HG03039 (cell line): ENCODE results near the gene CUL9.

Experiments used
- ATAC-seq: cut with Tn5 transposase; IDR thresholded peaks from one replicate; pipeline ENCODE4 v1.9.1; 2021; ENCODE audit warnings: mild to moderate bottlenecking, moderate library complexity; ENCODE audit not compliant: unreplicated experiment

CUL9 gene

DNA sequence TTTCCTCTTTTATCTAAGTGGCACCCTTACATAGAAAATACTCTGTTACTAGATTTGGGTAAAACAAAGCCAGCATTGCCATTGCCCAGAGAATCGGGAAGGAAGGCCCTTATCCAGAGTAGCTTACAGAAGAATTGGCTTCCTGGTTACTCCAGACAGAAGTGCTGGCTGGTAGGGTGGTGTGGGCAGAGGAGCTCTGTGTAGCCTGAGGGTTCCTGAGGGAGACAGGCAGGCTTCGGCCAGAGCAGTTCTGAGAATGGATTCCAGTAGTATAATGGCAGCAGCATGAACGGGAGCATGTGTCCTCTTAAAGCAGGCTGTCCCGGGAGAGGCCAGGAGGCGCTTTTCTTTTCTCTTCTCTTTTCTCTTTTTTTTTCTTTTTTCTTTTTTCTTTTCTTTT, 11.9 kb downstream of the CUL9 start:
- no peak for ATAC-seq

DNA sequence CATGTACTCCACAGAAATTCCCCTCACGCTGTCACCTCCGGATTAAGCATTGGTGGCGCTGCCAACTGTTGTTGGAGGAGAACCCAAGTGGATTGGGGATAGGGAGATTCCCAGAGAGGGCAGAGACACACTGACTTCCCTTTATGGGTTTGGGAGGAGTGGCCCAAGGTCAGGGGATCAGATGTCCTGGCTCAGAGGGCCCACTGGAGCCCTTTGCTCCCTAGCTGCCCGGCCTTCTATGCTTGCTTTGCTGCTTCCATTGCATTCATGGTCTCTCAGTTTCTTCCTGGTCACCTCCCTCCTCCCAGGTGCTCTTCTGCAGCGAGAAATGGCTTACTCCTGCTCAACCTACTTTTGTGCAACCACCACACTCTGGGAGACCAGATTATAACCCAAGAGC, 14.3 kb downstream of the CUL9 start:
- ATAC-seq = no peak

DNA sequence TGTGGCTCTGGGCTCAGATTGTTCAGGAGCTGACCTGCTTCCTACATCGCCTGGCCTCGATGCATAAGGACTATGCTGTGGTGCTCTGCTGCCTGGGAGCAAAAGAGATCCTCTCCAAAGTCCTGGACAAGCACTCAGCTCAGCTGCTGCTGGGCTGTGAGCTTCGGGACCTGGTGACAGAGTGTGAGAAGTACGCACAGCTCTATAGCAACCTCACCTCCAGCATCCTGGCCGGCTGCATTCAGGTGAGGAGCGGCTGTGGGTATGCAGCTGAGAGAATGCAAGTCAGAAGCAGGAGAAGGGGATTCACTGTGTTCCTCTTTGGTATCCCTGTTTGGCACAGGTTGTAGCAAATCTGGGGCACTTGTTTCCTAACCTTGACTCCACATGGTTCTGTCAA, 17.9 kb downstream of the CUL9 start:
- no peak for ATAC-seq

DNA sequence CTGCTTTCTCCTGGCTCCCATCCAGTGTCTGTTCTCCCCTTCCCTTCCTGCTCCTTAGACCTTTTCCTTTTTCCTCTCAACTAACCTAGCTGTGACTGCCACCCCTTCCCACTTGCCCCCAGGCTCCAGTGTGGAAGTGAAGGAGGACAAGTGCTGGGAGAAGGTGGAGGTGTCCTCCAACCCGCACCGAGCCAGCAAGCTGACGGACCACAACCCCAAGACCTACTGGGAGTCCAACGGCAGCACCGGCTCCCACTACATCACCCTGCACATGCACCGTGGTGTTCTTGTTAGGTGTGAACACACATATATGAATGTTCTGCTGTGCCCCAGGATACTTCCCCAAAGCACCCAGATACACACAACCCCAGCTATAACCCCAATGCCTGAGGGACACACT, 18.5 kb downstream of the CUL9 start:
- no peak for ATAC-seq

DNA sequence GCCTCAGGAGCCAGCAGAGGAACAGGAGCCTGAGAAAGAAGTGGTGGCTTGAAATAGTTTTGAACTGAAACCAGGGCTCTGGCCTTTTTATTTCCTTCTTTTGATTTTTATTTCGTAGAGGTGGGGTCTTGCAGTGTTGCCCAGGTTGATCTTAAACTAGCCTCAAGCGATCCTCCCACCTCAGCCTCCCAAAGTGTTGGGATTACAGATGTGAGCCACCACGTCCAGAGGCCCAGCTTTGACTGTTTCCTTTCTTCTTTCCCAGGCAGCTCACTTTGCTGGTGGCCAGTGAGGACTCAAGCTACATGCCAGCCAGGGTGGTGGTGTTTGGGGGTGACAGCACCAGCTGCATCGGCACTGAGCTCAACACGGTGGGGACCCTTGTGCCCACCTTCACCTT, 20.5 kb downstream of the CUL9 start:
- no peak for ATAC-seq

DNA sequence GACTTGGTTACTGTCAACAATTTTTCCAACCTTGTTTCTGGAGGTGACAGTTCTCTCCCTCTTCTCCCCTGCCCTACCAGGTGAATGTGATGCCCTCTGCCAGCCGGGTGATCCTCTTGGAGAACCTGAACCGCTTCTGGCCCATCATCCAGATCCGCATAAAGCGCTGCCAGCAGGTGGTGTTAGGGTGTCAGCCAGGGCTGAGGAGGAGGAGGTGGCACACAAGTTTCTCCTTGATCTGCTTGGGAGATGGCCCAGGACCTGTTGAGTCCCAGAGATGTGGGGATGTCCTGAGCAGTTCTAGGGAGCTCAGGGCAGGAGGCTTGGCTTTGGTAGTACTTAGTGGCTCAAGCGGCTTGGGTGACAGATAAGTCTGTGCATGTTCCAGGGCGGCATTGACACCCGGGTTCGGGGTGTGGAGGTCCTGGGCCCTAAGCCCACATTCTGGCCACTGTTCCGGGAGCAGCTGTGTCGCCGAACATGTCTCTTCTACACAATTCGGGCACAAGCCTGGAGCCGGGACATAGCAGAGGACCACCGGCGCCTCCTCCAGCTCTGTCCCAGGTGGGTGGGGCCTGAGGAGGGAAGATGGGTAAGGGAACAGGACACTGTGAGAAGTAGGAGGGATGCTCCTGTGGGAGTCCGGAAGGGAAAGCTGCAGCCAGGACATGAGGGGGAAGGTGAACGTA, 21.2 kb downstream of the CUL9 start:
- no peak for ATAC-seq

DNA sequence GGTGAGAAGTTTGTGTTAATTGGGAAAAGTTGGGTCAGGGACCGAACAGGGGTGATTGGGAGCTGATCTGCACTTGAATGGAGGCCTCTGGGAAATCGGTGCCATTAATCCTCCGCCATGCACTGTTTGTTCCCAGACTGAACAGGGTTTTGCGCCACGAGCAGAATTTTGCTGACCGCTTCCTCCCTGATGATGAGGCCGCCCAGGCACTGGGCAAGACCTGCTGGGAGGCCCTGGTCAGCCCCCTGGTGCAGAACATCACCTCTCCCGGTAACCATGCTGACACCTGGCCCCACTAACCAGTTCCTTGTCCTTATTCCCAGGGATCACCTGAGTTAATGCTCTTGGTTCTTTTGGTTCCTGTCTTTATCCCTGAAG, 21.7 kb downstream of the CUL9 start:
- ATAC-seq = no peak

DNA sequence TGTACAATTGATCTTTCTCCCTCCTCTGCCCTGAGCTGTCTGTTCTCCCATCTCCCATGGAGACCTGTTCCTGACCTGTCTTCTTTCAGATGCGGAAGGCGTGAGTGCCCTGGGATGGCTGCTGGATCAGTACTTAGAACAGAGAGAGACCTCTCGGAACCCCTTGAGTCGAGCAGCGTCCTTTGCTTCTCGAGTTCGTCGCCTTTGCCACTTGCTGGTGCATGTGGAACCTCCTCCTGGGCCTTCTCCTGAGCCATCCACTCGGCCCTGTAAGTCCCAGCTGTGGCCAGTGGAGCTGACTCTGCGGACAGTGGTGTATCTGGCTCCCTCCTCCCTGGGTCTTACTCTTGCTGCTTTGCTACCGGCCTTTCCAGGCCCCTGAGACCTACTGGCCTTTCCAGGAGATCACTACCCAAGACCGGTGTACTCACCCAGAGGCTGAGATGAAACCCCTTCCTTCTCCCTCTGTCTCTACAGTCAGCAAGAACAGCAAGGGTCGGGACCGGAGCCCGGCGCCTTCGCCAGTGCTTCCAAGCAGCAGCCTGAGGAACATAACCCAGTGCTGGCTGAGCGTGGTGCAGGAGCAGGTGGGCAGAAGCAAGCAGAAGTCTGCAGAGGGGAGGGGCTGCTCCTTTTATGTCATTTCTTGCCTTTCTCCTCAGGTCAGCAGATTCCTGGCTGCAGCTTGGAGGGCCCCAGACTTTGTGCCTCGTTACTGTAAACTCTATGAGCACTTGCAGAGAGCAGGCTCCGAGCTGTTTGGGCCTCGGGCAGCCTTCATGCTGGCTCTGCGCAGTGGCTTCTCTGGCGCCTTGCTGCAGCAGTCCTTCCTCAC, 22.5 kb downstream of the CUL9 start:
- ATAC-seq = no peak

DNA sequence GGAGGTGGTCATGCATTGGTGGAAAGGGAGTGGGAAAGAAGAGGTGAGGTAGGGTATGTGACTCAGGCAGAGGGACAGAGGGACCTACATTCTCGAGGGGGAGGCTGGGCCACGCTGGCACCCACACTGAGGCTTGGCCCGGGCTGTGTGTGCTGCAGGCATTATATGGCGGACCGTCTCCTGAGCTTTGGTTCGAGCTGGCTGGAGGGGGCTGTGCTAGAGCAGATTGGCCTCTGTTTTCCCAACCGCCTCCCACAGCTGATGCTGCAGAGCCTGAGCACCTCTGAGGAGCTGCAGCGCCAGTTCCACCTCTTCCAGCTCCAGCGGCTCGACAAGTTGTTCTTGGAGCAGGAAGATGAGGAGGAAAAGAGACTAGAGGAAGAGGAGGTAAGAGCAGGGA, 23.9 kb downstream of the CUL9 start:
- ATAC-seq = no peak

DNA sequence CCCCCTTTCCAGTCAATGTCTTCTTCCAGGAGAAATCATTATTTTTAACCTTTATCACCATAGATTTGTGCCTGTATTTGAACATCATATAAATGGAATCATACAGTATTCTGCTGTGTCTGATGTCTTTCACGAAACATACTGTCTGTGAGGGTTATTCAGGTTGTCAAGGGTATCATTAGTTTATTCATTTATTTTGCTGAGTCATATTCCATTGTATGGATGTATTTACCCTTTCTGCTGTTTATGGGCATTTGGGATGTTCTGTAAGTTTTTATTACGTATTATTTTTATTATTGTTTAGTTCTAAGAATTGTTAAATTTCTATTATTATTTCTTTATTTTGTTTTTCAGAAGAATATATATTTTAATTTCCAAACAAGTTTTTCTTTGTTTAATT, 25.3 kb downstream of the CUL9 start:
- no peak for ATAC-seq

DNA sequence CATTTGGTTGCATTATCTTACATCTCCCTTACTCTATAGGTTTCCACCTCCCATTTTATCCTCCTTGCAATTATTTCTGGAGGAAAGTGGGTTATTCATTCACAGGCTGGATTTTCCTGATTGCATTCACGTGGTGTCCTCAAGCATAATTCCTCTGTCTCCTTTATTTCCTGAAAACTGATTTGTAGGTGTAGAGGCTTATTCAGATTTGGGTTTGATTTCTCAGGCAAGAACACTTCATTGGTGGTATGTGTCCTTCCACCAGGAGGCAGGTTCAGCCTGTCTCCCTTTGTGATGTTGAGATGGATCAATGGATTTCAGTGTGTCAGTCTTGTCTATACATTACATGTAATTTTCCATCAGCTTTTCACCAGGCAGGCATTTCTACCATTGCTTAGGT, 30.0 kb downstream of the CUL9 start:
- ATAC-seq = no peak

DNA sequence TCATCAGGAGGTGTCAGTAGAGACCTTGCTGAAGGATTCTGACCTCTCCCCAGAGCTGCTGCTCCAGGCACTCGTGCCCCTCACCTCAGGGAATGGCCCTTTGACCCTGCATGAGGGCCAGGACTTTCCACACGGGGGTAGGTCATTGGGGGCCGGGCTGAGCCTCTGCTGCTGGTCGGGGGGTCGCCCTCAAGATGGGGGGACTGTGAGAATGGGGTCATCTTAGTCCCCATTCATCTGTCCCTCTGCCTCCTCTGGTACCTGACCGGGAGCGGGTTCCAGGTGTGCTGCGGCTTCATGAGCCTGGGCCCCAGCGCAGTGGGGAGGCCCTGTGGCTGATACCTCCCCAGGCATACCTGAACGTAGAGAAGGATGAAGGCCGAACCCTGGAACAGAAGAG, 31.4 kb downstream of the CUL9 start:
- no peak for ATAC-seq

DNA sequence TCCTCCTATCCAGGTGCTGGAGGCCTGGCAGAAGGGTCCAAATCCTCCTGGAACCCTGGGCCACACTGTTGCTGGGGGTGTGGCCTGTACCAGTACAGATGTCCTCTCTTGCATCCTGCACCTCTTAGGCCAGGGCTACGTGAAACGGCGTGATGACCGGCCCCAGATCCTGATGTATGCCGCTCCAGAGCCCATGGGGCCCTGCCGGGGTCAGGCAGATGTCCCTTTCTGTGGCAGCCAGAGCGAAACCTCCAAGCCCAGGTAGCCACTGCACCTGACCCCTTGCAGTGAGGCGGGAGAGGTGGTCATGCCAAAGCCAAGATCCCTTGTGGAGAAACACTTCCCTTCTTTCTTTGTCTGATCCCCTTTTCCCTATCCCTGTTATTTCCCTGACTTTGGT, 33.1 kb downstream of the CUL9 start:
- no peak for ATAC-seq

DNA sequence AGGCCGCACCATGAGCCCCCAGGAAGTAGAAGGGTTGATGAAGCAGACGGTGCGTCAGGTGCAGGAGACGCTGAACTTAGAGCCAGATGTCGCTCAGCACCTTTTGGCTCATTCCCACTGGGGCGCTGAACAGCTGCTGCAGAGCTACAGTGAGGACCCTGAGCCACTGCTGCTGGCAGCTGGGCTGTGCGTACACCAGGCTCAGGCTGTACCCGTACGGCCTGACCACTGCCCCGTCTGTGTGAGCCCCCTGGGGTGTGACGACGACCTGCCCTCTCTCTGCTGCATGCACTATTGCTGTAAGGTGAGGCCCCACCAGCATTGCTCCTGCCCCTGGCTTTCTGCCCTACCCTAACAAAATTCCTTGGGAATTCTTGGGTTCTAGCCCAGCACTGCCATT, 34.2 kb downstream of the CUL9 start:
- no peak for ATAC-seq

DNA sequence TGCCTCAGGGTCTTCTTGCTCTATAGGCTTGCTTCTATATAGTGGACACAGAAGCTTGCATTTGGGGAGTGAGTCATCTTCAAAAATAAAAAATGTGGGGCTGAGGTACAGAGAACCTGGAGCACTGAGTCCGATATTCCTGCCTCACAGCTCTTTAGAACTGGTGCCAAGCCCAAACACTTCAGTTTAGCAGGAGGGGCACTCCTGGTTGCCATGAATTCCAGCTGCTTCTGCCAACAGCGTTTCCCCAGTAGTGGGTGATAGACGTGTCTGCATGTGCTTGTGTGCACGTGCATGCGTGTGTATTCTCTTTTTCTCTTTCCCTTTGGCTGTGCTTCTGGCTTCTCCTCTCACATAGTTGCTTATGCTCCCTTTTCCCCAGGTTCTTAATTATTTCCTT, 35.4 kb downstream of the CUL9 start:
- no peak for ATAC-seq

DNA sequence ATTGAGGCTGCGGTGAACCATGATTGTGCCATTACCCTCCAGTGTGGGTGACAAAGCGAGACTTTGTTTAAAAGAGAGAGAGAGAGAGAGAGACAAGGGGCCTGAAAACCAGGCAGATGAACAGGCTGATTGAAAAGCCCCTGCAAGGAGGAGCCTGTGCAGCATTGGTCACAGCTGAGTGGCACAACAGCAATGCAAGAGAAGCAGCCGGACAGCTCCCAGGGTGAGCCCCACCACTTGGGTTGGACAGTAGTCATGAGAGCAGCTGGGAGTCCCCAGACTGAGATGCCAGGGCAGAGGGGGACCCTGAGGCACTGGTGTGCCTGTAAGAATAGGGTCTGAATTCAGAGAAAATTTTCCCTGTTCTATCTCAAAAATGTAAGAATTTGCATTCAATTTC, 37.1 kb downstream of the CUL9 start:
- no peak for ATAC-seq

DNA sequence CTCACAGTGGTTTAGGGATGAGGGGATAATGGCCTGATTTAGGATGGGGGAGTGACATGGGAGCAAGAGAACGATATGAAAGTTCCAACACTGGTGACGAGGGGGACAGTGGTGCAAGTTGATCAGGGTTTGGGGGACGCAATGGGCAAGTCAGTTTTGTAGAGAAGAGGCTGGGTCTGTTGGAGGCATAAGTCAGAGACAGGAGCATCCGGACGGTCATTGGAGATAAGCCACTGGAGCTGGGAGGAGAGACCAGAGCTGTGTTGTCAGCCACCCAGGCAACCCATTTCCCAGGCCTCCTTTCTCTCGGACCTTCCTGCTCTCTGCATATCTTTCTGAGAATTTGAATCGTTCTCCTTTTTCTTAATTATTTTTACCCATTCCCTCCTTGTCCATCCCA, 37.8 kb downstream of the CUL9 start:
- no peak for ATAC-seq

DNA sequence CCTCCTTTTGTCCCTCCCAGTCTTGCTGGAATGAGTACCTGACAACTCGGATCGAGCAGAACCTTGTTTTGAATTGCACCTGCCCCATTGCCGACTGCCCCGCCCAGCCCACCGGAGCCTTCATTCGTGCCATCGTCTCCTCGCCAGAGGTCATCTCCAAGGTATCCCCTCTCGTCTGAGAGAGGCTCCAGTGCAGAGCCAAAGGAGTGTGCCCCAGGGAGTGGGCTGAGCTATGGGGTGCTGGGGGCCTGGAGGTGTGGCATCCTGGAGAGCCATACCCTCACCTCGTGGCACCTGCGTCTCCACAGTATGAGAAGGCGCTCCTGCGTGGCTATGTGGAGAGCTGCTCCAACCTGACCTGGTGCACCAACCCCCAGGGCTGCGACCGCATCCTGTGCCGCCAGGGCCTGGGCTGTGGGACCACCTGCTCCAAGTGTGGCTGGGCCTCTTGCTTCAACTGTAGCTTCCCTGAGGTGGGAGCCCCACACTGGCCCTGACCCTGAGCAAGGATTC, 38.5 kb downstream of the CUL9 start:
- no peak for ATAC-seq

DNA sequence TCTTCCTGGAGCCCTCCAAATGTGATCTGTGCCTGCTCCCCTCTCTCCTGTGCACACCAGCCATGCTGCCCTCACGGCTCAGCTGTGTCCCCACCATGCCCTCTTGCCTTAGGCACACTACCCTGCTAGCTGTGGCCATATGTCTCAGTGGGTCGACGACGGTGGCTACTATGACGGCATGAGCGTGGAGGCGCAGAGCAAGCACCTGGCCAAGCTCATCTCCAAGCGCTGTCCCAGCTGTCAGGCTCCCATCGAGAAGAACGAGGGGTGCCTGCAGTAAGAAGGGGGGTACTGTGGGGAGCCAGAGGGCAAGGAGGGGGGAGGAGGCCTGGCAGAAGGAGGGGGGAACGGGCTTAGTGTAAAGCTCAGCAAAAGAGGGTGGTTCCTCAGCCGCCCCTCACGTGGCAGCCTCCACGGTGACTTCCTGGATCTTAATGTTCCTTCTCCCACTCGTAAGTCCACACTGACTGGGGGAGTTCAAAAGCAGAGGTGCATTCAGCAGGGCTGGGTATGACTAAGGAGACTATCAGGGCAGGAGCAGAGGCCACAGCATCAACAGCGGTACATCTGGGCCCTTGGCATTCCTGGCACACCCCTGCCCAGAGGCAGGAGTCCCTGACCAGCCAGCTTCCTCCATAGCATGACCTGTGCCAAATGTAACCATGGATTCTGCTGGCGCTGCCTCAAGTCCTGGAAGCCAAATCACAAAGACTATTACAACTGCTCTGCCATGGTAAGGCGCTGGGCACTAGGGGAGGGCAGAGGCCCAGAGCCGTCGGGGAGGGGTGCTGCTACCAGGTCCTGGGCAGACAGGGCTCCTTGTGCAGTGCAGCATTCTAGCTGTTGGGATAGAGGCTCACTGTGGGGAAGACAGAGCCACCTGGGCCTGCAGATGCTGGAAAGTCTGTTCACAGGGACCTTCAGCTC, 39.3 kb downstream of the CUL9 start:
- ATAC-seq = no peak

DNA sequence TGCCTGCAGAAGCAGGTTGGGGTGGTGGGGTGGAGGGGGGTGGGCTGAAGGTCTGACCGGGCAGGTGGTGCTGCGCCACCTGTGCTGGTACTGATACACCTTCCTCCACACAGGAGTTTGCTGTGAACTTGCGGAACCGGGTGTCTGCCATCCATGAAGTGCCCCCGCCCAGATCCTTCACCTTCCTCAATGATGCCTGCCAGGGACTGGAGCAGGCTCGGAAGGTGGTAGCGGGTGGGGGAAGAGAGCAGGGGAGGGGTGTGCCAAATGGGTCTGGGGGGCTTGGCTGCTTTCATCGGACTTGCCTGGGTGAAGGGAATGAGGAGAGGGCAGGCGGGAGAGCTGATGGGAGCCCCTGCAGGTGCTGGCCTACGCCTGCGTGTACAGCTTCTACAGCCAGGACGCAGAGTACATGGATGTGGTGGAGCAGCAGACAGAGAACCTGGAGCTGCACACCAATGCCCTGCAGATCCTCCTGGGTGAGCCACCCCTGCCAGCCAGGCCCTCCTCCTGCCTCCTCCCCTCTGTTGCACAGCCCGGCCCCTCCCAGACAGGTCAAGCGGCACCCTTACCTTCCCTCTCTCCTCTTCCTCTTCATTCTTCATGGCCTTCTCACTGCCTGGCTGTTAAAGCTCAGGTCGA, 40.5 kb downstream of the CUL9 start:
- ATAC-seq = no peak

DNA sequence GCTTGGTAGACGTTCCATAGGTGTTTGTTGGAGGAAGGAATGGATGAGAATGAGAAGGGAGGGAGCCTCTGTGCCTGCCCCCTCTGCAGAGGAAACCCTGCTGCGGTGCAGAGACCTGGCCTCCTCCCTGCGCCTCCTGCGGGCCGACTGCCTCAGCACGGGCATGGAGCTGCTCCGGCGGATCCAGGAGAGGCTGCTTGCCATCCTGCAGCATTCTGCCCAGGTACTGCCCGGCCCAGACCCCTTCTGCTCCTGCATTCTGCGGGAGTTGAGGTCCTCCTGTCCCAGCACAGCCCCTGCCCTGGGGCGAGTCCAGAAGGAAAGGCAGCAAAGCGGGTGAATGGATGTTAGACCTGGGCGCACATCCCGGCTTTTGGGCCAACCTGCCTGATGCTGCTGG, 41.2 kb downstream of the CUL9 start:
- ATAC-seq = no peak
